Activated naive CD8-positive, alpha-beta T cell (primary cell): ENCODE results near the gene PCGF6.
A peak's percentile ranks its signal among the peaks of the same experiment; 100 is the strongest.
"Not testable (repeated sequence)": the region's sequence is repeated elsewhere in the genome, so short reads cannot be mapped to it uniquely, and the experiment has no call there.

ENCODE experiments used
- H3K27ac Mint-ChIP-seq: one replicate; pipeline ENCODE4 v1.8.0; 2021; ENCODE audit warnings: mixed read lengths
- H3K27me3 Mint-ChIP-seq: one replicate; pipeline ENCODE4 v1.8.0; 2021; ENCODE audit warnings: mixed read lengths
- H3K36me3 Mint-ChIP-seq: one replicate; pipeline ENCODE4 v1.8.0; 2021; ENCODE audit warnings: mixed read lengths
- H3K4me1 Mint-ChIP-seq: one replicate; pipeline ENCODE4 v1.8.0; 2021; ENCODE audit warnings: low read depth, mixed read lengths
- H3K4me3 Mint-ChIP-seq: one replicate; pipeline ENCODE4 v1.8.0; 2021; ENCODE audit warnings: mild to moderate bottlenecking, mixed read lengths
- H3K9me3 Mint-ChIP-seq: one replicate; pipeline ENCODE4 v1.8.0; 2021; ENCODE audit warnings: low read depth, mixed read lengths

Gene PCGF6

DNA sequence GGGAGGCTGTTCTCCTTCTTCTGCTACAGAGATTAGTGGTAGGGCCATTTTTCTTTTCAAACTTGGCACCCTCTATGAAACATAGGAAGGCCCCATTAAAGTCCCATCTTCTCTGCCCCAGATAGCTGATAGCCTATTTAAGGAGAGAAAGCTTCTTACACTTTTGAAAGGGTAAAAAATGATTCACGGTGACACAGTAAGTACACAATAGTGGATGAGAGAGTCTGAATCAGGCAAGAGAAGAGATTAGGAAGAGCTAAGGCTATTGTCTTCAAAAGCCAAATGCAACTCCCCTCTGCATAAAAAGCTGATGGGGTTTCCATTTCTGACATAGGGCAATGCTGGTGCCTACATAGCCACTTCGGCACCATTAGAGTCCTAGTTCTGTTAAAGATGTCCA lies 70.4 kb downstream of the PCGF6 start:
- peaks cover 5% of the 10 kb centered on the region for H3K9me3 Mint-ChIP-seq
- H3K4me3 Mint-ChIP-seq: no peak overlapping the region
- peaks cover 40% of the 10 kb centered on the region for H3K27me3 Mint-ChIP-seq
- peaks cover 3% of the 10 kb centered on the region for H3K36me3 Mint-ChIP-seq
- peaks cover 5% of the 10 kb centered on the region for H3K4me1 Mint-ChIP-seq
- H3K27ac Mint-ChIP-seq: no peak overlapping the region

DNA sequence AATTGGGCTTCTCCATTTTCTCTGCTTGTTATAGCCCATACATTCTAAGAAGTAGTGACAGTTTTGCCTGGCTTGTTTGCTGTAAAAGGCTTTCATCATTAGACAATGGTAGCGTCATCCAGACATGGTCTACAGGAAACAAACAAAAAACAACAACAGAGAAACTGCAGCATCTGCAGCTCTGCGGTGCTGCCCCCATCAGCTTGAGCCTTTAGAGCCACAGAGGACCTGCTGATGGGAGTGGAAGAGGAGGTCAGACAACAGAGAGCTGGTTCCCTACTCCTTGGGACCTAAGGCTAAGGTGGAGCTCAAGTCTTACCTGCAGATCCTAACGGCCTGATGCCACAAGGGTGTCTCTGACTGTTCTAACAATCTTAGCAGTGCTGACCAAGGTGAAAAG lies 70.9 kb downstream of the PCGF6 start:
- peaks cover 3% of the 10 kb centered on the region for H3K36me3 Mint-ChIP-seq
- peaks cover 45% of the 10 kb centered on the region for H3K27me3 Mint-ChIP-seq

DNA sequence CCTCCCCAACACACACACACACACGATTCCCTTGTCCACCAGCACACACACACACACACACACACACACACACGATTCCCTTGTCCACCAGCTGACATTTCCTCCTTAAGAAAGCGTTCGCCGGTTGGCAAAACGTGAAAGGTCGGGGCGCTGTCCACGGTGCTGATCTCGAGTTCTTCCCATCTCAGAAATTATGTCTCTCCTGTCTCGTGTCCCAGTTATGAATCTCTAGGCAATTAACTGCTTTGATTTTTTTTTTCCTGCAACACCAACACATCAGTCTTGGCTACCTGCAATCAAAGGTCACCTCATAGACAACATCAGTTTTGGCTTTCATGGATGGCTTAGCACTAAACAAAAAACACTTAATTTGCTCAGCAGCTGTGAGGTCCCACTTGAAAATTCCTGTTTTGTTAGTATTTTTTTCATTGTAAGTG lies 72.1 kb downstream of the PCGF6 start:
- H3K27me3 Mint-ChIP-seq: peaks cover 41% of the 10 kb centered on the region
- H3K36me3 Mint-ChIP-seq: peaks cover 3% of the 10 kb centered on the region
- no peak overlapping the region for H3K4me3 Mint-ChIP-seq
- no peak overlapping the region for H3K27ac Mint-ChIP-seq
- peaks cover 5% of the 10 kb centered on the region for H3K9me3 Mint-ChIP-seq
- peaks cover 5% of the 10 kb centered on the region for H3K4me1 Mint-ChIP-seq

More for the DNA sequence above, 70.9 kb downstream of the PCGF6 start:
- Mint-ChIP-seq H3K4me3 (no peak overlapping the region), H3K27ac (no peak overlapping the region), H3K9me3 (peaks cover 5% of the 10 kb centered on the region), H3K4me1 (peaks cover 5% of the 10 kb centered on the region)

DNA sequence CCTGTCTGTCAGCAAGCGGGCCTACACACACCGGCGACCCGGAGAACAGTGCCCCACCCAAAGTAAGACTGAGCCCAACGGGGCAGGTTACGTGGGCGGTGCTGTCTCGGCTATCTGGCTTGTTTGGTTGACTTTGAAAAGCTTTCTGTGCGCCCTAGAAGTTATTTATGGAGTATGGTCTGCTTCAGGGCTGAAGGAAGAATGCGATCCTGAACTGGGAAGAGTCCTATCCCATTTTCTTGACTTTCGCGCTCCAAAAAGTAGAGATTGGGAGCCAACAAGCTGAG lies 72.5 kb downstream of the PCGF6 start:
- Mint-ChIP-seq H3K36me3 (peaks cover 3% of the 10 kb centered on the region), H3K4me3 (no peak overlapping the region), H3K27ac (peak overlapping the region; percentile 61), H3K4me1 (peaks cover 5% of the 10 kb centered on the region), H3K27me3 (peaks cover 44% of the 10 kb centered on the region), H3K9me3 (peaks cover 5% of the 10 kb centered on the region)

DNA sequence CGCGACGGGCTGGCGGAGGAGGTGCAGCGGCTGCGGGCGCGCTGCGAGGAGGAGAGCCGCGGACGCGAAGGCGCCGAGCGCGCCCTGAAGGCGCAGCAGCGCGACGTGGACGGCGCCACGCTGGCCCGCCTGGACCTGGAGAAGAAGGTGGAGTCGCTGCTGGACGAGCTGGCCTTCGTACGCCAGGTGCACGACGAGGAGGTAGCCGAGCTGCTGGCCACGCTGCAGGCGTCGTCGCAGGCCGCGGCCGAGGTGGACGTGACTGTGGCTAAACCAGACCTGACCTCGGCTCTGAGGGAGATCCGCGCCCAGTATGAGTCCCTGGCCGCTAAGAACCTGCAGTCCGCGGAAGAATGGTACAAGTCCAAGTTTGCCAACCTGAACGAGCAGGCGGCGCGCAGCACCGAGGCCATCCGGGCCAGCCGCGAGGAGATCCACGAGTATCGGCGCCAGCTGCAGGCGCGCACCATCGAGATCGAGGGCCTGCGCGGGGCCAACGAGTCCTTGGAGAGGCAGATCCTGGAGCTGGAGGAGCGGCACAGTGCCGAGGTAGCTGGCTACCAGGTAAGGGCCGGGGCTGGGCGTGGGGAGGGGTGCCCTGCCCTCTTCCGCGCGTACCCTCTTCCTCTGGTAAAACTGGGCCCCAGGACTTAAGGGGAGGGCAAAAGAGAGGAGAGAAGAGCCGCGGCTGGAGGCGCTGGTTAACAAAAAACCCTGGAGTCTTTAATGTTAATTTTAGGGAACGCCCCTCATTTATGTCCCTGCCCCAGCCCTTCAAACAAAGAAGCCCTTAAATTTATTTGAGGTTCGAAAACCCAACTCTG lies 73.0 kb downstream of the PCGF6 start:
- H3K27me3 Mint-ChIP-seq: peaks cover 40% of the 10 kb centered on the region
- H3K27ac Mint-ChIP-seq: peak overlapping the region; percentile 61
- peaks cover 5% of the 10 kb centered on the region for H3K4me1 Mint-ChIP-seq
- H3K9me3 Mint-ChIP-seq: peaks cover 5% of the 10 kb centered on the region
- no peak overlapping the region for H3K4me3 Mint-ChIP-seq
- peaks cover 3% of the 10 kb centered on the region for H3K36me3 Mint-ChIP-seq

DNA sequence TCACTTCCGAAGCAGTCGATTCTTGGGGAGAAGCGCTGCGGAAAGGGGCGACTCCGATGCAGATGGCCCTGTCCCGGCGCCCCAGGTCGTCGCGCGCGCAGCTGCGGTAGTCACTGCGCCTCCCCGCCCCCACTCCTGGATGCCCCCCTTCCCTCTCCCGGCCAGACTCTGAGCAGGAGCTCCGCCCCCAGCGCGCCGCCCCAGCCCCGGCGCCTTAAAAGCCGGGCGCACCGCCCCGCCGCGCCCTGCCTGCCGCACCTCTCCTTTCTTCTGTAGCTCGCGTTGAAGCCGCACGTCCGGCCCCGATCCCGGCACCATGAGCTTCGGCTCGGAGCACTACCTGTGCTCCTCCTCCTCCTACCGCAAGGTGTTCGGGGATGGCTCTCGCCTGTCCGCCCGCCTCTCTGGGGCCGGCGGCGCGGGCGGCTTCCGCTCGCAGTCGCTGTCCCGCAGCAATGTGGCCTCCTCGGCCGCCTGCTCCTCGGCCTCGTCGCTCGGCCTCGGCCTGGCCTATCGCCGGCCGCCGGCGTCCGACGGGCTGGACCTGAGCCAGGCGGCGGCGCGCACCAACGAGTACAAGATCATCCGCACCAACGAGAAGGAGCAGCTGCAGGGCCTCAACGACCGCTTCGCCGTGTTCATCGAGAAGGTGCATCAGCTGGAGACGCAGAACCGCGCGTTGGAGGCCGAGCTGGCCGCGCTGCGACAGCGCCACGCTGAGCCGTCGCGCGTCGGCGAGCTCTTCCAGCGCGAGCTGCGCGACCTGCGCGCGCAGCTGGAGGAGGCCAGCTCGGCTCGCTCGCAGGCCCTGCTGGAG lies 73.8 kb downstream of the PCGF6 start, which contains the start of gene INA:
INA (plus strand) TSS at position 243 of the 817 bp plus-strand sequence; CDS start at position 317, 74 bp downstream.
- Mint-ChIP-seq H3K27ac (no peak within 1 kb of the TSS), H3K4me1 (peaks cover 5% of the 10 kb centered on the region), H3K4me3 (peak within 1 kb of the TSS; percentile 54), H3K9me3 (peaks cover 5% of the 10 kb centered on the region), H3K36me3 (peaks cover 3% of the 10 kb centered on the region), H3K27me3 (peaks cover 39% of the 10 kb centered on the region)

DNA sequence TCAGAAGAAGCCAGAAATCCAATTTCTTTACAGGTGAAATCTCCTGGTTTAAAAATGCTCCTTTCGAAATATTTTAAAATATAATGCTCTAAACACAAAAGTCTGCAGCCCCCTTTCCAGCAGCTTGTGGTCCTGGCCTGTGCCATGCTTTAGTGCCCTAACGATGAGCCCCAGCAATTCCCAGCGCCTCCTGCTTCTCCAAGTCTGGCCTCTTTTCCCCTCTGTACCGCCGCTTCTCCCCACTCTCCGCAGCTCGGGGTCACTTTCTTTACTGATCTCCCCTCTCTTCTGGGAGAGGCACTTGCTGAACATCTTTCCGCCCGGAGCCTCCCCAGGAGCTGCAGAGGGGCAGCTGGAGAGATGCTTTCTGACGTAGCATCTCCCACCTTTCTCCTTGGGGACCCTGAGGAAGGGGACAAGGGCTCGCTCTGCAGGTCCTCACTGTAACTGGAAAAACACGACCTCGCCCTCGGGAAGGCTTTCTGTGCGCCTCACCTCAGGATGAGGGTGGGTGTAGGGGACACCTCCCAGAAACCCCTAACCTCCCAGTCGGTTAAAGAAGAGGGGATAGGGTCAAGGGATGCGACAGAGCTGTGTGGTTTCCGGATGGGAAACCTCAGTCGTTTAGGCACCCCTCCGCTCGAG lies 74.6 kb downstream of the PCGF6 start:
- Mint-ChIP-seq H3K36me3 (peaks cover 3% of the 10 kb centered on the region), H3K27me3 (peaks cover 38% of the 10 kb centered on the region), H3K9me3 (peaks cover 5% of the 10 kb centered on the region), H3K4me1 (peaks cover 5% of the 10 kb centered on the region), H3K27ac (no peak overlapping the region), H3K4me3 (peak overlapping the region; percentile 54)

DNA sequence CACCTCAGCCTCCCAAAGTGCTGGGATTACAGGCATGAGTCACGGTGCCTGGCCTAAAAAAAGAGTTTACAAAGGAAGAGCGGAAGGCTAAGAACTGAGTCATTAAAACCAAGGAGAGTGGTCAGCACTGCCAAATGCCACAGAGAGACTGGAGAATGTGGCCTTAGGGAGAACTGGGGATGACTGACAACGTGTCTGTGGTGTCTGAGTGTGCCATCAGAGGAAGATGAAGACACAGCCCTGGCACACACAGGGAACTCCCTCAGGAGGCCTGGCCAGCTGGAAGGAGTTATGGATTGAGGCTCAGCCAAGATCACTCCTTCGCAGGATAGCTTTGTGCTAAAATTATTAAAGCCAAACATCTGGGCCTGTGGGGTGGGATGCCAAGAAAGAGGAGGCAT lies 77.9 kb downstream of the PCGF6 start:
- Mint-ChIP-seq H3K4me1 (peaks cover 1% of the 10 kb centered on the region), H3K27me3 (peaks cover 20% of the 10 kb centered on the region), H3K4me3 (no peak overlapping the region), H3K9me3 (no peaks in the 10 kb centered on the region), H3K27ac (no peak overlapping the region), H3K36me3 (no peaks in the 10 kb centered on the region)

DNA sequence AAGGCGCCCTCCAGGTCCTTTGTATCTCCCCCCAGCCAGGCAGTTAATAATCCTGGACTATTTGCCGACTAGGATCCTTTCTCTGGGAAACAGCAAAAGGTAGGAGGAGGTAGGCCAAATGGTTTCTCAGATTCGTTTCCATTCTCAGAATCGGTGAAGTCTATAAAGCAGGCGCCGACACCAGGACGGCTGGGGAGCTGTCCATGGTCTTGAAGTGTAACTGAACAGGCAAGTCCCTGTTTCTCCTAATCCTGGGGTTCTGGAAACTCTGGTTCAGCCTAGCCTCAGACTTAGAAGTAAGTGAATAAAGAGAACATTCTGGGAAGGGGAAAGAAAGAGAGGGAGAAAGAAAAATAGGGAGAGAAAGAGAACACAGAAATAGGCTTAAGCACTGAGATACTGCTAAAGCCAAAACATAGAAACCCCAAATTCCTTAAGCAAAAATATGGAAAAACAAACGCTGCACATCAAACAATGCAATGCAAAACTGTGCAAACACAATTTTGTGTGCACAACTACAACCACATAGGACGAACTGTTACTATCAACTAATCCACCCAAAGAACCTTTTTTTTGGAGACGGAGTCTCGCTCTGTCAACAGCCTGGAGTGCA lies 85.1 kb downstream of the PCGF6 start:
- Mint-ChIP-seq H3K4me3 (no peak overlapping the region), H3K36me3 (peaks cover 5% of the 10 kb centered on the region), H3K27me3 (peaks cover 26% of the 10 kb centered on the region), H3K27ac (no peak overlapping the region), H3K9me3 (no peaks in the 10 kb centered on the region), H3K4me1 (no peaks in the 10 kb centered on the region)

DNA sequence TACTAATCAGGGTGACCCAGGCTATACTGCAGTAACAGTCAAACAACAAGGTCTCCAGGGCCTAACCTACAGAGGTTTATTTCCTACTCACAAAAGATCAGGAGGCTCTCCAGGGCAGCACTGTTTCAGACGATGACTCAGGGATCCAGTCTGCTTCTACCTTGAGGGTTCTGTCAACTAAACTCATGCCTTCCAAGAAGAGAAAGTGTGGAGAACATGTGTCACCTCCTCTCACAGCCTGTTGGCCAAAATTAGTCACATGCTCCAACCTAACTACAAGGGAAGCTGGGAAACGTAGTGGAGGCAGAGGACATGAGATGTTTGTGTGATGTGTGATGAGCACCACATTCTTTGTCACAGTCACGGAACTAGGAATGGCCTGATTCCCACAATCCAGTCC lies 88.7 kb downstream of the PCGF6 start:
- H3K36me3 Mint-ChIP-seq: peaks cover 9% of the 10 kb centered on the region
- H3K4me3 Mint-ChIP-seq: no peak overlapping the region
- H3K27me3 Mint-ChIP-seq: peaks cover 27% of the 10 kb centered on the region
- H3K27ac Mint-ChIP-seq: no peak overlapping the region
- no peaks in the 10 kb centered on the region for H3K9me3 Mint-ChIP-seq
- H3K4me1 Mint-ChIP-seq: no peaks in the 10 kb centered on the region

DNA sequence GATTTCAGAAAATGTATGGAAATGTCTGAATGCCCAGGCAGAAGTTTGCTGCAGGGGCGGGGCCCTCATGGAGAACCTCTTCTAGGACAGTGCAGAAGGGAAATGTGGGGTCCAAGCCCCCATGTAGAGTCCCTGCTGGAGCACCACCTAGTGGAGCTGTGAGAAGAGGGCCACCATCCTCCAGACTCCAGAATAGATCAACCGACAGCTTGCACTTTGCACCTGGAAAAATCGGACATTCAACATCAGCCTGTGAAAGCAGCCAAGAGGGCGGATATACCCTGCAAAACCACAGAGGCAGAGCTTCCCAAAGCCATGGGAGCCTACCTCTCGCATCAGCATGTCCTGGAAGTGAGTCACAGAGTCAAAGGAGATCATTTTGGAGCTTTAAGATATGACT lies 91.0 kb downstream of the PCGF6 start:
- Mint-ChIP-seq H3K9me3 (no peaks in the 10 kb centered on the region), H3K27me3 (peaks cover 17% of the 10 kb centered on the region), H3K36me3 (peaks cover 7% of the 10 kb centered on the region), H3K4me1 (no peaks in the 10 kb centered on the region), H3K4me3 (no peak overlapping the region), H3K27ac (no peak overlapping the region)

DNA sequence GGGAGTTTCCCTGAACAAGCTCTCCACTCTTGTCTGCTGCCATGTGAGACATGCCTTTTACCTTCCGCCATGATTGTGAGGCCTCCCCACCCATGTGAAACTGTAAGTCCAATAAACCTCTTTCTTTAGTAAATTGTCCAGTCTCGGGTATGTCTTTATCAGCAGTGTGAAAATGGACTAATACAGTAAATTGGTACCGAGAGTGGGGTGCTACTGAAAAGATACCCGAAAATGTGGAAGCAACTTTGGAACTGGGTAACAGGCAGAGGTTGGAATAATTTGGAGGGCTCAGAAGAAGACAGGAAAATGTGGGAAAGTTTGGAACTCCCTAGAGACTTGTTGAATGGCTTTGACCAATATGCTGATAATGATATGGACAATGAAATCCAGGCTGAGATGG lies 92.0 kb downstream of the PCGF6 start:
- H3K36me3 Mint-ChIP-seq, H3K27ac Mint-ChIP-seq, H3K4me3 Mint-ChIP-seq, H3K4me1 Mint-ChIP-seq, H3K9me3 Mint-ChIP-seq: not testable (repeated sequence)
- peaks cover 17% of the 10 kb centered on the region for H3K27me3 Mint-ChIP-seq

DNA sequence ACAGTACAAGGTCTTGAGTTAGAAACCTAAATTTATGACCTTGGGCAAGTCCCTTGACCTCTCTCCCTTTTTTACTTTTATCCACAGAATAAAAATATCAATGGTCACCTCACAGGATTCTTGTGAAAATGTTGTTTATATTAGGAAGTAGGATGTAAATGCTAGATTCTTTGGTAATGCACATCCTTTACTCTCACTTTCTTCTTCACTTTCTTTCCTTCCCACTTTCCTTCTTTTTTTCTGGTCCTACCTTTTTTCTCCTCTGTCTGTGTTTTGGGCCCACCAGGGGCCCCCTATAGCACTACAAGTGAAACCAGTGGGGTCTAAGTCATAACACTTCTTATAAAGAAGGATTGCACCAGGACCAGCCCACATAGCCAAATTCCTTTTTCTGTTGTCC lies 93.1 kb downstream of the PCGF6 start:
- no peak overlapping the region for H3K4me3 Mint-ChIP-seq
- H3K4me1 Mint-ChIP-seq: no peaks in the 10 kb centered on the region
- H3K36me3 Mint-ChIP-seq: peaks cover 7% of the 10 kb centered on the region
- no peaks in the 10 kb centered on the region for H3K9me3 Mint-ChIP-seq
- no peak overlapping the region for H3K27ac Mint-ChIP-seq
- peaks cover 13% of the 10 kb centered on the region for H3K27me3 Mint-ChIP-seq

DNA sequence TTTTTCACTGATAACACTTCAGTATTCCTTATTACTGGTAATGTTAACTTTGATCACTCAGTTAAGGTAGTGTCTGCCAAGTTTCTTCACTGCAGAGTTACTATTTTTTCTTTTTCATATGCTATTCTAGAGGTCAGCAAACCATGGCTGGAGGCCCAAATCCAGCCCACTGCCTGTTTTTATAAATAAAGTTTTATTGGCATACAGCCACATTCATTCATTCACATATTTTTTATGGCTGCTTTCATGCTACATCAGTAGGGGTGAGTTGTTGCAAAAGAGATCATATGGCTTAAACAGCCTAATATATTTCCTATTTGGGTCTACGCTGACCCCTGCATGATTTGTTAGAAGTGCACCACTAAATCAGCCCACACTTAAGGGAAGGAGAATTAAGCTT lies 94.3 kb downstream of the PCGF6 start:
- Mint-ChIP-seq H3K4me1 (no peaks in the 10 kb centered on the region), H3K36me3 (peaks cover 7% of the 10 kb centered on the region), H3K27me3 (peaks cover 10% of the 10 kb centered on the region), H3K9me3 (no peaks in the 10 kb centered on the region), H3K4me3 (no peak overlapping the region), H3K27ac (no peak overlapping the region)
